Activated CD8-positive, alpha-beta memory T cell treated with anti-CD3 and anti-CD28 coated beads for 36 hours (primary cell): ENCODE measurements around the gene GEMIN2. TPM values are rescaled to one million over a fixed set of nuclear protein-coding genes. Genes with fewer than 3 reads are reported as not detected.
"Not testable (repeated sequence)": the region's sequence is repeated elsewhere in the genome, so short reads cannot be mapped to it uniquely, and the experiment has no call there.

Experiments
- CTCF ChIA-PET: fragments of 350-600 bp; sonication (Branson Sonifier 250); formaldehyde crosslinking; loops from one replicate; lab custom pipeline; 2021; ENCODE audit warnings: antibody characterized with exemption; lab: Charles Lee
- POLR2A ChIA-PET: fragments of 350-600 bp; sonication (Branson Sonifier 250); formaldehyde crosslinking; loops from one replicate; lab custom pipeline; 2021; ENCODE audit warnings: antibody characterized with exemption; lab: Charles Lee
- total RNA-seq, 2 experiments: library from RNA; stranded (reverse); gene quantifications; one replicate each; pipeline ENCODE4 v1.2.3, GENCODE V29; 2021

GEMIN2 gene, protein sequence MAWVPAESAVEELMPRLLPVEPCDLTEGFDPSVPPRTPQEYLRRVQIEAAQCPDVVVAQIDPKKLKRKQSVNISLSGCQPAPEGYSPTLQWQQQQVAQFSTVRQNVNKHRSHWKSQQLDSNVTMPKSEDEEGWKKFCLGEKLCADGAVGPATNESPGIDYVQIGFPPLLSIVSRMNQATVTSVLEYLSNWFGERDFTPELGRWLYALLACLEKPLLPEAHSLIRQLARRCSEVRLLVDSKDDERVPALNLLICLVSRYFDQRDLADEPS
- 10 to 100 TPM; 18.3 to 21.3 TPM for total RNA-seq

GRCh38 chr14:39114073-39114838 lies at the start of gene GEMIN2:
Gene GEMIN2, plus strand, starts transcription at chr14:39114323. Its CDS starts 16 bp downstream, at chr14:39114339.
- POLR2A ChIA-PET = interaction anchor here (0.6 to 1.9 kb wide), 5 partner anchors 10 to 318 kb away, joined by 3 to 20 read pairs (median 9); partner anchors contain the start of genes FBXO33, SEC23A and TRAPPC6B
- CTCF ChIA-PET = interaction anchor here (0.6 to 1.5 kb wide), 5 partner anchors 10 to 56 kb away, joined by 3 read pairs; partner anchors contain the start of genes SEC23A and TRAPPC6B

GRCh38 chr14:39069169-39069805 lies 44.8 kb upstream of the GEMIN2 start:
- CTCF ChIA-PET = interaction anchor here (1.0 kb wide), 1 partner anchor 361 kb away, joined by 3 read pairs; no protein-coding TSS in a partner anchor
- POLR2A ChIA-PET = not testable (repeated sequence)

DNA sequence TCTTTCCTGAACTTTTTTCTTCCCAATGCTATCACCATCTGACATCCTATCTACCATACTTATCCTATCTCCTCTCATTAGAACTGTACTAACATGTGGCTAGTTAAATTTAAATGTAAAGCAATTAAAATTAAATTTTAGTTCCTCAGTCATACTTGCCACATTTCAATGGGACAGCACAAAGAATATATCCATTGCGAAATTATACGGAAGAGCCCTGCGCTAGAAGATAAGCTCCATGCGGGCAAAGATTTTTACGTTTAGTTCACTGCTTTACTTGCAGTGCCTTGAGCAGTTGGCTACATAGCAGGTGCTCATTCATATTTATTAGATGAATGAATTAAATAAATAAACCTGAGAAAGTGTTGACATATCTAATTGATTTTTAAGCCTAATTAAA lies 44.2 kb upstream of the GEMIN2 start:
- ChIA-PET POLR2A (no interaction called here), CTCF (interaction anchor here (1.0 kb wide), 1 partner anchor 360 kb away, joined by 3 read pairs; no protein-coding TSS in a partner anchor)

DNA sequence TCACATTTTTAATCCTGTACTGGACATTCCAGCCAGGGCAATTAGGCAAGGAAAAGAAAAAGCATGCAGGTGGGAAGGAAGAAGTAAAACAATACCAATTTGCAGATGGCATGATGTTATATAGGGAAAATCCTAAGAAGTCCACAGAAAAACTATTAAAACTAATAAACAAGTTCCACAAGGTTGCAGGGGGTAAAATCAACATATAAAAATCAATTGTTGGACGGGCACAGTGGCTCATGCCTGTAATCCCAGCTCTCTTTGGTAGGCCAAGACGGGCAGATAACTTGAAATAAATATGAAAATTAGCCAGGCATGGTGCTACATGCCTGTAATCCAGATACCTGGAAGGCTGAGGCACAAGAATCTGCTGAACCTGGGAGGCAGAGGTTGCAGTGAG lies 43.0 kb upstream of the GEMIN2 start:
- CTCF ChIA-PET = no interaction called here
- POLR2A ChIA-PET = no interaction called here

DNA sequence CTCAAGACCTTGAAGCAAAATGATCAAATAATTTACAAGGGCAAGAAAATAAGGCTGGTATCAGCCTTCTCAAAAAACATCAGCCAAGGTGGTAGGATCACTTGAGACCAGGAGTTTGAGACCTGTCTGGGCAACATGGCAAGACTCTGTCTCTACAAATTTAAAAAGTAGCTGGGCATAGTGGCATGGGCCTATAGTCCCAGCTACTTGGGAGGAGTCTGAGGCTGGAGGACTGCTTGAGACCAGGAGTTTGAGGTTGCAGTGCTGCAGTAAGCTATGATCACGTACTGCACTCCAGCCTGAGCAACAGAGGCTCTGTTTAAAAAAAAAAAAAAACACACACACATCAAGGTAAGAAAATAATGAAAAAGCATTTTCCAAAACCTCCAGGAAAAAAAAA lies 33.2 kb upstream of the GEMIN2 start:
- ChIA-PET POLR2A (no interaction called here), CTCF (no interaction called here)

- CTCF ChIA-PET = no interaction called here
- POLR2A ChIA-PET = no interaction called here
These were observed 31.0 kb upstream of the GEMIN2 start for GRCh38 chr14:39083127-39083526.

- CTCF ChIA-PET = no interaction called here
These were observed 28.2 kb upstream of the GEMIN2 start for GRCh38 chr14:39085933-39086332.

GRCh38 chr14:39087493-39087892 lies 26.6 kb upstream of the GEMIN2 start:
- CTCF ChIA-PET = no interaction called here
- POLR2A ChIA-PET = no interaction called here

More at GRCh38 chr14:39085933-39086332, 28.2 kb upstream of the GEMIN2 start:
- POLR2A ChIA-PET = no interaction called here

GRCh38 chr14:39090548-39091111 lies 23.5 kb upstream of the GEMIN2 start:
- POLR2A ChIA-PET = interaction anchor here (0.6 kb wide), 2 partner anchors 9 to 293 kb away, joined by 3 to 9 read pairs; no protein-coding TSS in a partner anchor
- CTCF ChIA-PET = no interaction called here

- CTCF ChIA-PET = no interaction called here
- POLR2A ChIA-PET = no interaction called here
These were observed 22.4 kb upstream of the GEMIN2 start for GRCh38 chr14:39091716-39092115.

DNA sequence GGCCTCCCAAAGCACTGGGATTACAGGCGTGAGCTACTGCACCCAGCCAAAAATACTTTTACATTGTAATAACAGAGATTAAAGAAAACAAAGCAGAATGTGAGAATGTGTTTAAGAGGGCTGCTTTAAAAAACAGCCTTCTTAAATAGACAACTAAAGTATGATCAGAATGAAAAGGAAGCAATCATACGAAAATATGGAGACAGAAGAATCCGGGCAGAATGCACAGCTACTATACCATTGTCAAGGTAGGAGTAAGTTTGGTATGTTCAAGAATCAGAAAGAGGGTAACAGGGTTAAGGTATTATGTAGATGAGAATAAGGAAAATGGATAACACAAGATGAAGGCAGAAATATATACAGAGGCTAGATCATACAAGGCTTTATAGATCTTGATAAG lies 19.6 kb upstream of the GEMIN2 start:
- ChIA-PET CTCF (no interaction called here), POLR2A (interaction anchor here (0.5 kb wide), 1 partner anchor 93 kb away, joined by 3 read pairs; no protein-coding TSS in a partner anchor)

GRCh38 chr14:39097159-39097558 lies 17.0 kb upstream of the GEMIN2 start:
- CTCF ChIA-PET = interaction anchor here (0.8 kb wide), 1 partner anchor 16 kb away, joined by 3 read pairs; no protein-coding TSS in a partner anchor
- POLR2A ChIA-PET = interaction anchor here (0.6 to 1.4 kb wide), 3 partner anchors 27 to 78 kb away, joined by 3 to 6 read pairs (median 3); partner anchors contain the start of gene PNN

DNA sequence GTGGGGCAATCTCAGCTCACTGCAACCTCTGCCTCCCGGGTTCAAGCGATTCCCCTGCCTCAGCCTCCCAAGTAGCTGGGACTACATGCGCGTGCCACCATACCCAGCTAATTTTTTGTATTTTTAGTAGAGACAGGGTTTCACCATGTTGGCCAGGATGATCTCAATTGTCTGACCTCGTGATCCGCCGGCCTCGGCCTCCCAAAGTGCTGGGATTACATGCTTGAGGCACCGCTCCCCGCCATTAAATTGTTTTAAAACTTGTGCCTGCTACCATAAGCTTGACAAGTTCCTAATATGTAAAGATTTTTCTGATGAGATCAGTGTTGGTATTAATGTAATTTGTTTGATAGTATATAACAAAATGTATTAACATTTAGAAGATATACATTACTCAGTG lies 14.9 kb upstream of the GEMIN2 start:
- ChIA-PET CTCF (interaction anchor here (0.7 kb wide), 1 partner anchor 168 kb away, joined by 4 read pairs; no protein-coding TSS in a partner anchor), POLR2A (interaction anchor here (0.6 kb wide), 1 partner anchor 8 kb away, joined by 9 read pairs; no protein-coding TSS in a partner anchor)

GRCh38 chr14:39099748-39100147 lies 14.4 kb upstream of the GEMIN2 start:
- ChIA-PET POLR2A (no interaction called here), CTCF (no interaction called here)

DNA sequence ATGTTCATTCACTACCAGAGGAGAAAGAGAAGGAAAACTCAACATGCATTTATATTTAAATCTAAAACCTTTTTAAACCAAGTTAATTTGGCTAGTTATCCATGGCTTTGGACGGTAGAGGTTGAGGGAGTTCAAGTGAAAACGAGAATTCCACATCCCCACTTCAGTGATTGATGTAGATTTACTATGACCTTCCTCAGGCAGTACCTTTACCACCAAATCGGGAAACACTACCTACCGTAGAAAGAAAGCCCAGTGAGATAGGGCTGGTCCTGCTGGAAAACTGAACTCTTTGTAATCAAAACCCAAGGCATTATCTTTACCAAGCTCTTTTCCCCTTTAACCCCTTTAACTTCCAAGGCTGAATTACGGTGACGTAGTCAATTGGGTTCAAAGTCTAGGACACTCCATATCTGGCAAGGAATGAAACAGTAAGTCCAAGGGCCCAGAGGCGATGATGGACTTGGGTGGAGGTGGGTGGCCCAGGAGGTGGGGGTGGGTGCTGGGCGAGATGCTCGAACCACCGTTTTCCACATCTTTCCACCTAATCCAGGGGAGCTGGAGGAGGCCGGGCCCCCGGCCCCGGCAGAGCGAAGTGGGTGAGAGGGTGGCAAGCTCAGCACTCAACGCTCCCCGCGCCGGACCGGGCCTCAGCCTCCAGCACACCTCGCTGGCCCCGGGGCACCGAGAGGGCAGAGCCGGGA lies 11.7 kb upstream of the GEMIN2 start:
- ChIA-PET CTCF (interaction anchor here (0.6 to 1.1 kb wide), 3 partner anchors 11 to 1955 kb away, joined by 3 to 5 read pairs (median 3); partner anchors contain the start of gene GEMIN2), POLR2A (interaction anchor here (0.8 to 2.7 kb wide), 5 partner anchors 11 to 329 kb away, joined by 3 to 20 read pairs (median 7); partner anchors contain the start of genes FBXO33, GEMIN2, PNN and TRAPPC6B)

- CTCF ChIA-PET = interaction anchor here (0.7 to 1.4 kb wide), 3 partner anchors 10 to 279 kb away, joined by 3 to 4 read pairs (median 3); partner anchors contain the start of gene GEMIN2
- POLR2A ChIA-PET = interaction anchor here (0.6 to 2.7 kb wide), 6 partner anchors 10 to 329 kb away, joined by 3 to 20 read pairs (median 5); partner anchors contain the start of genes FBXO33, GEMIN2, PNN and TRAPPC6B
These were observed 10.9 kb upstream of the GEMIN2 start, which contains the start of gene SEC23A for GRCh38 chr14:39102969-39103957. Gene SEC23A, minus strand, starts transcription at chr14:39103235. Its CDS starts 7,117 bp downstream, at chr14:39096118.
